Neural progenitor cell (in vitro differentiated cells): ENCODE results near the gene NHEJ1.

Experiments
- CTCF ChIP-seq: fragments of 200-600 bp; sonication (generic); IDR thresholded peaks from 2 replicates; pipeline ENCODE4 v1.5.1; 2017; ENCODE audit warnings: antibody characterized with exemption, mild to moderate bottlenecking
- EZH2phosphoT487 ChIP-seq: fragments of 200-600 bp; sonication (generic); IDR thresholded peaks from 2 replicates; pipeline ENCODE4 v1.6.1; 2017; ENCODE audit warnings: antibody characterized with exemption

GRCh38 chr2:219059725-219060682 is 100.6 kb downstream of the NHEJ1 start:
- TF ChIP-seq EZH2phosphoT487 (peak; percentile 96), CTCF (no peak)
